ENCODE data around the gene DYRK3. TPM values are rescaled to one million over a fixed set of nuclear protein-coding genes. Genes with fewer than 3 reads are reported as not detected.

Gene DYRK3
- total and polyA plus RNA-seq, 9 of the 15 experiments (the other 6 are each of a cell fraction or from before 2014, with no cell fraction given): 4.5 to 33.7 (median 25.7) TPM

- Histone ChIP-seq H3K9me3 (replicated peaks; ENCODE audit: control insufficient read depth, insufficient read depth, low read depth, low read length) (no peaks in the 10 kb centered on the region), H3K27ac (ENCODE audit: extremely low read depth, low read depth, low read length) (peak overlapping the region; percentile 80), H3K79me2 (ENCODE audit: control insufficient read depth, insufficient read depth, low read length) (peaks cover 58% of the 10 kb centered on the region), H3K4me3 (peak overlapping the region; percentile 69), H3K36me3 (ENCODE audit: control insufficient read depth, insufficient read depth, low read length) (peaks cover 10% of the 10 kb centered on the region; the same call in 1 of the 3 replicates), H3K27me3 (ENCODE audit: control insufficient read depth in 2 of 2, insufficient read depth in 2 of 2, low read length in 2 of 2) (no peaks in the 10 kb centered on the region; a peak in 1 of 5 replicates), H3K4me2 (ENCODE audit: insufficient read depth, low read length) (peak overlapping the region; percentile 89), H3K4me1 (replicated peaks in 1 of 2; ENCODE audit: control insufficient read depth in 2 of 2, insufficient read depth in 2 of 2, low read length in 2 of 2) (peaks cover 41 to 61% of the 10 kb centered on the region in 2 experiments), H3K9me1 (ENCODE audit: control insufficient read depth, insufficient read depth, low read length) (peaks cover 18% of the 10 kb centered on the region), H4K20me1 (replicated peaks; ENCODE audit: control insufficient read depth, insufficient read depth, low read length) (peaks cover 39% of the 10 kb centered on the region), H2AFZ (ENCODE audit: low read depth, low read length) (peak overlapping the region; percentile 33; the same call in 1 of the 2 replicates), H3K9ac (ENCODE audit: insufficient read depth in 1 of 2, low read depth in 2 of 2, low read length in 2 of 2) (peak overlapping the region; percentile 74 to 91)
- CTCF ChIA-PET (ENCODE audit: low intra/inter-chr PET ratio): no interaction called here
- peak; percentile 59 to 78 (median 72) for DNase-seq (ENCODE audit: extremely low read depth in 1 of 4, low spot score in 3 of 4)
- POLR2A ChIA-PET: interaction anchor here (6.7 to 10.1 kb wide), 2 partner anchors 12 to 17 kb away, joined by 40 to 130 read pairs; no protein-coding TSS in a partner anchor
- ATAC-seq: peak; percentile 73
- in situ Hi-C loops (cut with MboI): no loop called here
- no peak for FAIRE-seq
- under 1% methylated on average over 48 of the region's 48 CpGs for WGBS (ENCODE audit: insufficient coverage, low coverage, missing lambda C conversion rate)
- BruUV-seq (replicated peaks): no TSS peak
- intact Hi-C loops (cut with micrococcal nuclease): no loop called here
- no peak for TF ChIP-seq TRIM28 (IDR thresholded peaks at IDR 0.05)
- no peak for TF ChIP-seq PHB (CRISPR knock-in tag; IDR thresholded peaks at IDR 0.05)
- no peak for TF ChIP-seq ZNF77 (CRISPR knock-in tag; IDR thresholded peaks at IDR 0.05)
- no peak for TF ChIP-seq HEY1 (CRISPR knock-in tag; IDR thresholded peaks at IDR 0.05; ENCODE audit: borderline replicate concordance)
- no peak for TF ChIP-seq TCFL5 (CRISPR knock-in tag; conservative IDR thresholded peaks at IDR 0.05)
- no peak for TF ChIP-seq DLX4 (CRISPR knock-in tag; IDR thresholded peaks at IDR 0.05)
- TF ChIP-seq RFX1 (IDR thresholded peaks at IDR 0.05): no peak
- peak; percentile 48 for TF ChIP-seq RBM22 (IDR thresholded peaks at IDR 0.05; ENCODE audit: low read depth, low read length, poor library complexity, severe bottlenecking)
- no peak for TF ChIP-seq CHAMP1 (IDR thresholded peaks at IDR 0.05)
- no peak for TF ChIP-seq HMG20A (CRISPR knock-in tag; conservative IDR thresholded peaks at IDR 0.05)
- no peak for TF ChIP-seq ELK3 (CRISPR knock-in tag; IDR thresholded peaks at IDR 0.05)
- TF ChIP-seq IRF9 (tag; IDR thresholded peaks at IDR 0.05): no peak
- TF ChIP-seq GABPB1 (CRISPR knock-in tag; IDR thresholded peaks at IDR 0.05): no peak
- TF ChIP-seq MNT (conservative IDR thresholded peaks at IDR 0.05): peak in 1 of 2 experiments; percentile 41; a peak in 1 of 4 replicates
- TF ChIP-seq ZNF551 (CRISPR knock-in tag; IDR thresholded peaks at IDR 0.05): no peak
- no peak for TF ChIP-seq NONO (IDR thresholded peaks at IDR 0.05; ENCODE audit: low read depth in 2 of 2, low read length in 1 of 2)
These were observed 50.6 kb downstream of the DYRK3 start for GRCh38 chr1:206685769-206686477.
